ENCODE measurements around the gene HSPA5.
"Not testable (repeated sequence)": the region's sequence is repeated elsewhere in the genome, so short reads cannot be mapped to it uniquely, and the experiment has no call there.

DNA sequence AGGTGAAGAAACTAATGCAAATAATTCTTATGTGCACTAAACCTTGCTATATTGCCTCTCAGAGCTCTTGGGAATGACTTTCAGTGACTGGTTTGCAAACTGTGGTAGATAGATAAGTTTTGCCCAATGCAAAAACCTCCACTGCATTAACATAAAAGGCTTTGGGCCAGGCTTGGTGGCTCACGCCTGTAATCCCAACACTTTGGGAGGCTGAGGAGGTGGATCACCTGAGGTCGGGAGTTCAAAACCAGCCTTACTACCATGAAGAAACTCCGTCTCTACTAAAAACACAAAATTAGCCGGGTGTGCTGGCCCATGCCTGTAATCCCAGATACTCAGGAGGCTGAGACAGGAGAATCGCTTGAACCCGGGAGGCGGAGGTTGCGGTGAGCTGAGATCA lies 7.0 kb downstream of the HSPA5 start:
- TF ChIP-seq EZH2 (IDR thresholded peaks at IDR 0.05; ENCODE audit: borderline replicate concordance, control insufficient read depth, low read depth, low read length); USF2 (IDR thresholded peaks at IDR 0.05; ENCODE audit: borderline replicate concordance, low read depth, low read length); KLF5 (IDR thresholded peaks at IDR 0.05; ENCODE audit: partially characterized antibody): not testable (repeated sequence)
